Measurements from ENCODE around the gene RPTOR.
A peak's percentile ranks its signal among the peaks of the same experiment; 100 is the strongest.

RPTOR gene

GRCh38 chr17:80992948-80993624 lies 448.4 kb downstream of the RPTOR start:
- Histone ChIP-seq H3K9me3 (ENCODE audit: control insufficient read depth, low read length) (no peaks in the 10 kb centered on the region), H3K4me1 (ENCODE audit: control insufficient read depth, insufficient read depth, low read length) (peaks cover 31% of the 10 kb centered on the region), H3K9ac (ENCODE audit: low read length) (peak overlapping the region; percentile 77), H3K4me3 (ENCODE audit: low read length) (peak overlapping the region; percentile 50), H3K27me3 (ENCODE audit: control insufficient read depth, insufficient read depth, low read length) (peaks cover 2% of the 10 kb centered on the region), H3K36me3 (ENCODE audit: control insufficient read depth, insufficient read depth, low read length) (no peaks in the 10 kb centered on the region)

- no peaks in the 10 kb centered on the region for H3K9me3 ChIP-seq (ENCODE audit: control insufficient read depth, low read length)
- no peak overlapping the region for H3K4me3 ChIP-seq (ENCODE audit: low read length)
- peaks cover 19% of the 10 kb centered on the region for H3K4me1 ChIP-seq (ENCODE audit: control insufficient read depth, insufficient read depth, low read length)
- no peak overlapping the region for H3K9ac ChIP-seq (ENCODE audit: low read length)
- no peaks in the 10 kb centered on the region for H3K27me3 ChIP-seq (ENCODE audit: control insufficient read depth, insufficient read depth, low read length)
- H3K36me3 ChIP-seq (ENCODE audit: control insufficient read depth, insufficient read depth, low read length) = no peaks in the 10 kb centered on the region
Measured at GRCh38 chr17:80995131-80995530, 450.5 kb downstream of the RPTOR start.

- Histone ChIP-seq H3K4me3 (ENCODE audit: low read length) (no peak overlapping the region), H3K4me1 (ENCODE audit: control insufficient read depth, insufficient read depth, low read length) (peaks cover 25% of the 10 kb centered on the region), H3K27me3 (ENCODE audit: control insufficient read depth, insufficient read depth, low read length) (no peaks in the 10 kb centered on the region), H3K36me3 (ENCODE audit: control insufficient read depth, insufficient read depth, low read length) (no peaks in the 10 kb centered on the region), H3K9me3 (ENCODE audit: control insufficient read depth, low read length) (no peaks in the 10 kb centered on the region), H3K9ac (ENCODE audit: low read length) (no peak overlapping the region)
Measured at GRCh38 chr17:80996422-80997305, 452.0 kb downstream of the RPTOR start.

GRCh38 chr17:80997424-80998117 lies 452.9 kb downstream of the RPTOR start:
- H3K4me1 ChIP-seq (ENCODE audit: control insufficient read depth, insufficient read depth, low read length) = peaks cover 33% of the 10 kb centered on the region
- H3K9me3 ChIP-seq (ENCODE audit: control insufficient read depth, low read length) = no peaks in the 10 kb centered on the region
- no peaks in the 10 kb centered on the region for H3K36me3 ChIP-seq (ENCODE audit: control insufficient read depth, insufficient read depth, low read length)
- no peaks in the 10 kb centered on the region for H3K27me3 ChIP-seq (ENCODE audit: control insufficient read depth, insufficient read depth, low read length)
- no peak overlapping the region for H3K4me3 ChIP-seq (ENCODE audit: low read length)
- H3K9ac ChIP-seq (ENCODE audit: low read length) = no peak overlapping the region

- Histone ChIP-seq H3K9ac (ENCODE audit: low read length) (no peak overlapping the region), H3K27me3 (ENCODE audit: control insufficient read depth, insufficient read depth, low read length) (peaks cover 1% of the 10 kb centered on the region), H3K4me1 (ENCODE audit: control insufficient read depth, insufficient read depth, low read length) (peaks cover 29% of the 10 kb centered on the region), H3K36me3 (ENCODE audit: control insufficient read depth, insufficient read depth, low read length) (no peaks in the 10 kb centered on the region), H3K4me3 (ENCODE audit: low read length) (no peak overlapping the region), H3K9me3 (ENCODE audit: control insufficient read depth, low read length) (no peaks in the 10 kb centered on the region)
Measured at GRCh38 chr17:80998118-80998747, 453.6 kb downstream of the RPTOR start.

GRCh38 chr17:80998748-80999535 lies 454.3 kb downstream of the RPTOR start:
- no peak overlapping the region for H3K9ac ChIP-seq (ENCODE audit: low read length)
- H3K4me3 ChIP-seq (ENCODE audit: low read length) = no peak overlapping the region
- H3K27me3 ChIP-seq (ENCODE audit: control insufficient read depth, insufficient read depth, low read length) = peaks cover 7% of the 10 kb centered on the region
- peaks cover 30% of the 10 kb centered on the region for H3K4me1 ChIP-seq (ENCODE audit: control insufficient read depth, insufficient read depth, low read length)
- H3K36me3 ChIP-seq (ENCODE audit: control insufficient read depth, insufficient read depth, low read length) = no peaks in the 10 kb centered on the region
- H3K9me3 ChIP-seq (ENCODE audit: control insufficient read depth, low read length) = no peaks in the 10 kb centered on the region

- H3K4me1 ChIP-seq (ENCODE audit: control insufficient read depth, insufficient read depth, low read length) = peaks cover 30% of the 10 kb centered on the region
- H3K27me3 ChIP-seq (ENCODE audit: control insufficient read depth, insufficient read depth, low read length) = peaks cover 12% of the 10 kb centered on the region
- H3K4me3 ChIP-seq (ENCODE audit: low read length) = no peak overlapping the region
- H3K9me3 ChIP-seq (ENCODE audit: control insufficient read depth, low read length) = no peaks in the 10 kb centered on the region
- H3K36me3 ChIP-seq (ENCODE audit: control insufficient read depth, insufficient read depth, low read length) = no peaks in the 10 kb centered on the region
- H3K9ac ChIP-seq (ENCODE audit: low read length) = no peak overlapping the region
Measured at GRCh38 chr17:80999536-81000333, 455.1 kb downstream of the RPTOR start.

GRCh38 chr17:81000334-81000630 lies 455.6 kb downstream of the RPTOR start:
- H3K9me3 ChIP-seq (ENCODE audit: control insufficient read depth, low read length) = no peaks in the 10 kb centered on the region
- peaks cover 17% of the 10 kb centered on the region for H3K27me3 ChIP-seq (ENCODE audit: control insufficient read depth, insufficient read depth, low read length)
- no peak overlapping the region for H3K4me3 ChIP-seq (ENCODE audit: low read length)
- peaks cover 30% of the 10 kb centered on the region for H3K4me1 ChIP-seq (ENCODE audit: control insufficient read depth, insufficient read depth, low read length)
- no peaks in the 10 kb centered on the region for H3K36me3 ChIP-seq (ENCODE audit: control insufficient read depth, insufficient read depth, low read length)
- no peak overlapping the region for H3K9ac ChIP-seq (ENCODE audit: low read length)

- Histone ChIP-seq H3K36me3 (ENCODE audit: control insufficient read depth, insufficient read depth, low read length) (no peaks in the 10 kb centered on the region), H3K4me3 (ENCODE audit: low read length) (no peak overlapping the region), H3K9me3 (ENCODE audit: control insufficient read depth, low read length) (no peaks in the 10 kb centered on the region), H3K4me1 (ENCODE audit: control insufficient read depth, insufficient read depth, low read length) (peaks cover 30% of the 10 kb centered on the region), H3K27me3 (ENCODE audit: control insufficient read depth, insufficient read depth, low read length) (peaks cover 17% of the 10 kb centered on the region), H3K9ac (ENCODE audit: low read length) (no peak overlapping the region)
Measured at GRCh38 chr17:81000631-81001357, 456.2 kb downstream of the RPTOR start.

GRCh38 chr17:81002013-81002384 lies 457.4 kb downstream of the RPTOR start:
- H3K4me1 ChIP-seq (ENCODE audit: control insufficient read depth, insufficient read depth, low read length) = peaks cover 30% of the 10 kb centered on the region
- no peaks in the 10 kb centered on the region for H3K36me3 ChIP-seq (ENCODE audit: control insufficient read depth, insufficient read depth, low read length)
- H3K9ac ChIP-seq (ENCODE audit: low read length) = no peak overlapping the region
- no peak overlapping the region for H3K4me3 ChIP-seq (ENCODE audit: low read length)
- peaks cover 17% of the 10 kb centered on the region for H3K27me3 ChIP-seq (ENCODE audit: control insufficient read depth, insufficient read depth, low read length)
- no peaks in the 10 kb centered on the region for H3K9me3 ChIP-seq (ENCODE audit: control insufficient read depth, low read length)
